SK-N-SH (cell line): Measurements from ENCODE around the gene MAPRE3. TPM values are rescaled to one million over a fixed set of nuclear protein-coding genes. Genes with fewer than 3 reads are reported as not detected.

Experiments used
- CTCF ChIA-PET: fragments of 300-600, 350-600 bp; formaldehyde crosslinking; extraction: SDS; loops from one replicate; lab custom pipeline; 2021; lab: Yijun Ruan, JAX
- POLR2A ChIA-PET: fragments of 350-600 bp; sonication (Branson Sonifier 250); formaldehyde crosslinking; extraction: SDS; loops from one replicate; lab custom pipeline; 2020; ENCODE audit warnings: antibody characterized with exemption, inconsistent platforms; lab: Yijun Ruan, JAX
- DNase-seq: peaks from one replicate; pipeline ENCODE4 v3.0.0; 2012
- H2AFZ ChIP-seq: fragments of 200-600 bp; sonication (generic); 2 replicates; pipeline ENCODE4 v1.8.1; 2016; ENCODE audit warnings: antibody characterized with exemption, mild to moderate bottlenecking, low read depth
- H3F3A ChIP-seq: fragments of 200-600 bp; sonication (generic); replicated peaks from 2 replicates; pipeline ENCODE3; 2016; ENCODE audit warnings: antibody characterized with exemption, mild to moderate bottlenecking; ENCODE audit not compliant: insufficient read depth
- H3K27ac ChIP-seq, 2 experiments: fragments of 200-500 bp in 1 of 2; fragments of 200-600 bp in 1 of 2; sonication (Bioruptor generic) in 1 of 2; sonication (generic), shearing (Covaris generic) in 1 of 2; 2 replicates each; pipeline versions ENCODE4 v1.5.1 to v1.6.1; 2014 to 2016; ENCODE audit warnings: low read depth in 2 of 2, inconsistent platforms in 1 of 2, low read length in 1 of 2, mild to moderate bottlenecking in 1 of 2, mixed read lengths in 1 of 2
- H3K27me3 ChIP-seq: fragments of 200-600 bp; sonication (generic), shearing (Covaris generic); 2 replicates; pipeline ENCODE4 v1.6.1; 2016; ENCODE audit warnings: mixed run types; ENCODE audit not compliant: insufficient read depth
- H3K36me3 ChIP-seq, 2 experiments: fragments of 200-500 bp in 1 of 2; fragments of 200-600 bp in 1 of 2; sonication (Bioruptor generic) in 1 of 2; sonication (generic) in 1 of 2; replicated peaks in 1 of 2; 2 replicates each; pipeline versions ENCODE3 to v1.5.1; 2014 to 2016; ENCODE audit warnings: low read length in 1 of 2, mild to moderate bottlenecking in 1 of 2; ENCODE audit not compliant: insufficient read depth in 2 of 2, control insufficient read depth in 1 of 2
- H3K4me1 ChIP-seq, 2 experiments: fragments of 200-500 bp in 1 of 2; fragments of 200-600 bp in 1 of 2; sonication (Bioruptor generic) in 1 of 2; sonication (generic), shearing (Covaris generic) in 1 of 2; 2 replicates each; pipeline versions ENCODE4 v1.5.1 to v1.6.1; 2014 to 2016; ENCODE audit warnings: low read depth in 1 of 2, low read length in 1 of 2, mixed run types in 1 of 2; ENCODE audit not compliant: insufficient read depth in 2 of 2, control insufficient read depth in 1 of 2
- H3K4me2 ChIP-seq: fragments of 200-600 bp; sonication (generic), shearing (Covaris generic); 2 replicates; pipeline ENCODE4 v1.6.1; 2017; ENCODE audit warnings: mixed run types
- H3K4me3 ChIP-seq, 2 experiments: fragments of 200-500 bp in 1 of 2; fragments of 200-600 bp in 1 of 2; sonication (Bioruptor generic) in 1 of 2; sonication (generic), shearing (Covaris generic) in 1 of 2; 2 replicates each; pipeline versions ENCODE4 v1.5.1 to v1.8.1; 2014 to 2016; ENCODE audit warnings: low read depth in 2 of 2, inconsistent platforms in 1 of 2, low read length in 1 of 2, mild to moderate bottlenecking in 1 of 2, mixed read lengths in 1 of 2, moderate library complexity in 1 of 2
- H3K79me2 ChIP-seq: fragments of 200-600 bp; sonication (generic); 2 replicates; pipeline ENCODE4 v1.8.1; 2017; ENCODE audit warnings: mild to moderate bottlenecking; ENCODE audit not compliant: insufficient read depth
- H3K9ac ChIP-seq: fragments of 200-600 bp; sonication (generic); 2 replicates; pipeline ENCODE4 v1.6.1; 2017; ENCODE audit warnings: mixed run types
- H3K9me2 ChIP-seq: fragments of 200-600 bp; sonication (generic); 2 replicates; pipeline ENCODE4 v1.6.1; 2017; ENCODE audit warnings: mixed run types
- H3K9me3 ChIP-seq: fragments of 200-600 bp; sonication (generic); 2 replicates; pipeline ENCODE4 v1.6.1; 2017; ENCODE audit warnings: mixed run types, mild to moderate bottlenecking, moderate library complexity
- H4K20me1 ChIP-seq: fragments of 200-600 bp; sonication (generic); 2 replicates; pipeline ENCODE4 v1.6.1; 2017; ENCODE audit warnings: mild to moderate bottlenecking, mixed run types; ENCODE audit not compliant: insufficient read depth
- ELF1 ChIP-seq: IDR thresholded peaks from 2 replicates; pipeline ENCODE4 v1.4.0; 2012
- FOSL2 ChIP-seq: IDR thresholded peaks from 2 replicates; pipeline ENCODE4 v1.4.0; 2012; ENCODE audit warnings: low read depth, mild to moderate bottlenecking, moderate library complexity, borderline replicate concordance
- FOXM1 ChIP-seq: IDR thresholded peaks from 2 replicates; pipeline ENCODE4 v1.4.0; 2012; ENCODE audit warnings: low read depth, mild to moderate bottlenecking
- GABPA ChIP-seq: IDR thresholded peaks from 2 replicates; pipeline ENCODE4 v1.4.0; 2012; ENCODE audit warnings: low read depth, mild to moderate bottlenecking
- JUND ChIP-seq: IDR thresholded peaks from 2 replicates; pipeline ENCODE4 v1.4.0; 2012
- MXI1 ChIP-seq: IDR thresholded peaks from 2 replicates; pipeline ENCODE4 v1.6.1; 2012; ENCODE audit warnings: mild to moderate bottlenecking, low read depth, low read length, improper control_type of control experiment
- NFIC ChIP-seq: IDR thresholded peaks from 2 replicates; pipeline ENCODE4 v1.4.0; 2012; ENCODE audit warnings: borderline replicate concordance
- NRF1 ChIP-seq: IDR thresholded peaks from 2 replicates; pipeline ENCODE4 v1.6.1; 2012; ENCODE audit warnings: low read depth, mild to moderate bottlenecking, low read length
- POLR2AphosphoS5 ChIP-seq: IDR thresholded peaks from 2 replicates; pipeline ENCODE4 v1.6.1; 2012; ENCODE audit warnings: low read depth, low read length
- RCOR1 ChIP-seq: fragments of 150-350 bp; IDR thresholded peaks from 2 replicates; pipeline ENCODE4 v1.6.1; 2017; ENCODE audit warnings: antibody characterized with exemption, low read length
- RFX5 ChIP-seq: IDR thresholded peaks from 2 replicates; pipeline ENCODE4 v1.6.1; 2012; ENCODE audit warnings: mild to moderate bottlenecking, improper control_type of control experiment, low read length
- RXRA ChIP-seq: IDR thresholded peaks from 2 replicates; pipeline ENCODE4 v1.4.0; 2012; ENCODE audit warnings: low read depth, mild to moderate bottlenecking, borderline replicate concordance
- WGBS: methylation state at CpG from one replicate; pipeline ENCODE4 v1.1.6; 2017; ENCODE audit warnings: low lambda C conversion rate; 5-methylcytosine and 5-hydroxymethylcytosine counted together
- polyA plus RNA-seq, 3 experiments: library from polyadenylated mRNA; depleted of rRNA; stranded (reverse); fragments of >200 nt; gene quantifications; 2 replicates each; pipeline ENCODE4 v1.2.3, GENCODE V29; 2012
- TF ChIP-seq, protein P1 (sequence below): IDR thresholded peaks from 2 replicates; pipeline ENCODE4 v1.6.1; 2012; ENCODE audit warnings: mild to moderate bottlenecking, low read depth, low read length, moderate library complexity
- TF ChIP-seq, protein P2 (sequence below): IDR thresholded peaks from 2 replicates; pipeline ENCODE4 v1.4.0; 2012; ENCODE audit warnings: low read depth, borderline replicate concordance
- TF ChIP-seq, protein P3 (sequence below): IDR thresholded peaks from 2 replicates; pipeline ENCODE4; 2012

Gene MAPRE3
- polyA plus RNA-seq, 1 of the 3 experiments (the other 2 are of a cell fraction) = 24.4 TPM

DNA sequence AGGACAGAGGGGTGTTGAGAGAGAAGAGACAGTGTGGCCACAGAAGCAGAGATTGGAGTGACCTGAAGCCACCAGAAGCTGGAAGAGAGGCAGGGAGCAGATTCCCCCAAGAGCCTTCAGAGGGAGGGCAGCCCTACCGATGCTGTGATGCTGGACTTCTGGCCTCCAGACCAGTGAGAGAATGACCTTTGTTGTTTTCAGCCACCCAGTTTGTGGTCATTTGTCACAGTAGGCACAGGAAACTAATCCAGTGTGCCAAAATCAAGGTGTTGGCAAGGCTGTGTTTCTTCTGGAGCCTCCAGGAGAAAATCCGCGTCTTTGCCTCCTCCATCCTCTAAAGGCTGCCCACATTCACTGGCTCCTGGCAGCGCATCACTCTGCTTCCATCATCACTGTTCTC is 15.4 kb downstream of the MAPRE3 start:
- peaks cover 16% of the 10 kb centered on the region for H4K20me1 ChIP-seq
- H3K4me2 ChIP-seq = no peak overlapping the region
- no peak overlapping the region for H3K4me3 ChIP-seq
- H3K79me2 ChIP-seq = no peaks in the 10 kb centered on the region
- no peaks in the 10 kb centered on the region for H3K9me3 ChIP-seq
- no peak for TF ChIP-seq MXI1
- TF ChIP-seq, protein P1, sequence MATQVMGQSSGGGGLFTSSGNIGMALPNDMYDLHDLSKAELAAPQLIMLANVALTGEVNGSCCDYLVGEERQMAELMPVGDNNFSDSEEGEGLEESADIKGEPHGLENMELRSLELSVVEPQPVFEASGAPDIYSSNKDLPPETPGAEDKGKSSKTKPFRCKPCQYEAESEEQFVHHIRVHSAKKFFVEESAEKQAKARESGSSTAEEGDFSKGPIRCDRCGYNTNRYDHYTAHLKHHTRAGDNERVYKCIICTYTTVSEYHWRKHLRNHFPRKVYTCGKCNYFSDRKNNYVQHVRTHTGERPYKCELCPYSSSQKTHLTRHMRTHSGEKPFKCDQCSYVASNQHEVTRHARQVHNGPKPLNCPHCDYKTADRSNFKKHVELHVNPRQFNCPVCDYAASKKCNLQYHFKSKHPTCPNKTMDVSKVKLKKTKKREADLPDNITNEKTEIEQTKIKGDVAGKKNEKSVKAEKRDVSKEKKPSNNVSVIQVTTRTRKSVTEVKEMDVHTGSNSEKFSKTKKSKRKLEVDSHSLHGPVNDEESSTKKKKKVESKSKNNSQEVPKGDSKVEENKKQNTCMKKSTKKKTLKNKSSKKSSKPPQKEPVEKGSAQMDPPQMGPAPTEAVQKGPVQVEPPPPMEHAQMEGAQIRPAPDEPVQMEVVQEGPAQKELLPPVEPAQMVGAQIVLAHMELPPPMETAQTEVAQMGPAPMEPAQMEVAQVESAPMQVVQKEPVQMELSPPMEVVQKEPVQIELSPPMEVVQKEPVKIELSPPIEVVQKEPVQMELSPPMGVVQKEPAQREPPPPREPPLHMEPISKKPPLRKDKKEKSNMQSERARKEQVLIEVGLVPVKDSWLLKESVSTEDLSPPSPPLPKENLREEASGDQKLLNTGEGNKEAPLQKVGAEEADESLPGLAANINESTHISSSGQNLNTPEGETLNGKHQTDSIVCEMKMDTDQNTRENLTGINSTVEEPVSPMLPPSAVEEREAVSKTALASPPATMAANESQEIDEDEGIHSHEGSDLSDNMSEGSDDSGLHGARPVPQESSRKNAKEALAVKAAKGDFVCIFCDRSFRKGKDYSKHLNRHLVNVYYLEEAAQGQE = no peak
- no peak for TF ChIP-seq NRF1
- TF ChIP-seq NFIC = no peak
- no peak for TF ChIP-seq RCOR1
- no peak for TF ChIP-seq GABPA
- no peak for TF ChIP-seq FOXM1
- no peak for TF ChIP-seq RFX5
- TF ChIP-seq ELF1 = no peak
- TF ChIP-seq POLR2AphosphoS5 = no peak
- no peak for TF ChIP-seq RXRA
- H3K36me3 ChIP-seq = no peaks in the 10 kb centered on the region
- DNase-seq = no peak
- H3K27me3 ChIP-seq = no peaks in the 10 kb centered on the region
- no peak overlapping the region for H3K9ac ChIP-seq
- peaks cover 12 to 17% of the 10 kb centered on the region in 2 experiments; a peak in 3 of 4 replicates for H3K4me1 ChIP-seq
- WGBS = 96% methylated on average over 4 of the region's 4 CpGs
- ChIA-PET CTCF (interaction anchor here (7.8 to 25.8 kb wide), 2 partner anchors 23 to 31 kb away, joined by 74 to 257 read pairs; no protein-coding TSS in a partner anchor), POLR2A (no interaction called here)
- H3F3A ChIP-seq = peaks cover 24% of the 10 kb centered on the region
- no peak overlapping the region for H3K27ac ChIP-seq
- no peaks in the 10 kb centered on the region for H3K9me2 ChIP-seq
- H2AFZ ChIP-seq = no peak overlapping the region

DNA sequence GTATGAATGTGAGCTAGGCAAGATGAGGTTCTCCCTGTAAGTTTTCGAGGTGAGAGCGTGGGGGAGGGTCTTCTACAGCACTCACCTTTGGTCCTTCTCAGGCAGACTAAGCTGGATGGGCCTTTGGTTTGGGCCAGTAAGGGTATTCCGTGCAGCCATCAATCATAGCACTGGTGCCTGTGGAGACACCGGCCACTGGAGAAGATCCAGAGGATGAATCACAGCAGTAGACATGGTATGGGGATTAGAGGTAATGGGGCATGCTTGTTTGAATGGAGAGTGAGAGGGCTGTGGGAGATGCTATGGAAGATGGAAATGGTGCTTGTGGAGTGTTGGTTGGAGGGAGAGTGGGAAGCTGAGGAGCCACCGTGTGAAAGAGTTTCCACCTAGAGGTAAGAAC is 16.1 kb downstream of the MAPRE3 start:
- CTCF ChIA-PET = interaction anchor here (0.8 to 25.8 kb wide), 4 partner anchors 17 to 140 kb away, joined by 3 to 257 read pairs (median 43); no protein-coding TSS in a partner anchor
- TF ChIP-seq FOSL2 (peak; percentile 54; the same call in 1 of the 2 replicates), NFIC (peak; percentile 39; the same call in 1 of the 2 replicates), JUND (peak; percentile 8; the same call in 1 of the 2 replicates)
- TF ChIP-seq, protein P2, sequence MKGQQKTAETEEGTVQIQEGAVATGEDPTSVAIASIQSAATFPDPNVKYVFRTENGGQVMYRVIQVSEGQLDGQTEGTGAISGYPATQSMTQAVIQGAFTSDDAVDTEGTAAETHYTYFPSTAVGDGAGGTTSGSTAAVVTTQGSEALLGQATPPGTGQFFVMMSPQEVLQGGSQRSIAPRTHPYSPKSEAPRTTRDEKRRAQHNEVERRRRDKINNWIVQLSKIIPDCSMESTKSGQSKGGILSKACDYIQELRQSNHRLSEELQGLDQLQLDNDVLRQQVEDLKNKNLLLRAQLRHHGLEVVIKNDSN = no peak
- TF ChIP-seq, protein P3, sequence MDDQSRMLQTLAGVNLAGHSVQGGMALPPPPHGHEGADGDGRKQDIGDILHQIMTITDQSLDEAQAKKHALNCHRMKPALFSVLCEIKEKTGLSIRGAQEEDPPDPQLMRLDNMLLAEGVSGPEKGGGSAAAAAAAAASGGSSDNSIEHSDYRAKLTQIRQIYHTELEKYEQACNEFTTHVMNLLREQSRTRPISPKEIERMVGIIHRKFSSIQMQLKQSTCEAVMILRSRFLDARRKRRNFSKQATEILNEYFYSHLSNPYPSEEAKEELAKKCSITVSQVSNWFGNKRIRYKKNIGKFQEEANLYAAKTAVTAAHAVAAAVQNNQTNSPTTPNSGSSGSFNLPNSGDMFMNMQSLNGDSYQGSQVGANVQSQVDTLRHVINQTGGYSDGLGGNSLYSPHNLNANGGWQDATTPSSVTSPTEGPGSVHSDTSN = peak; percentile 89

More for the DNA sequence above, 16.1 kb downstream of the MAPRE3 start:
- no peak for DNase-seq
- WGBS = 85% methylated on average over 5 of the region's 5 CpGs
- Histone ChIP-seq H3K9me2 (no peaks in the 10 kb centered on the region), H4K20me1 (peaks cover 16% of the 10 kb centered on the region), H3F3A (peaks cover 24% of the 10 kb centered on the region), H3K9me3 (no peaks in the 10 kb centered on the region), H3K27ac (no peak overlapping the region), H3K4me2 (no peak overlapping the region), H3K27me3 (no peaks in the 10 kb centered on the region), H3K9ac (no peak overlapping the region), H2AFZ (no peak overlapping the region), H3K4me1 (peaks cover 12 to 17% of the 10 kb centered on the region in 2 experiments; a peak in 3 of 4 replicates), H3K79me2 (no peaks in the 10 kb centered on the region), H3K36me3 (no peaks in the 10 kb centered on the region), H3K4me3 (no peak overlapping the region)
- POLR2A ChIA-PET = no interaction called here
